ENCODE measurements around the gene ACTG1.

The ACTG1 gene

GRCh38 chr17:81508639-81509206, 3.9 kb downstream of the ACTG1 start:
- peaks cover 39% of the 10 kb centered on the region for H3K36me3 ChIP-seq
- no peaks in the 10 kb centered on the region for H3K9me3 ChIP-seq
- DNase-seq, result no peak
- H3K4me1 ChIP-seq, result no peaks in the 10 kb centered on the region
- no peak overlapping the region for H3K4me3 ChIP-seq (ENCODE audit: low read depth, low read length)
- TF ChIP-seq CTCF (IDR thresholded peaks at IDR 0.05; ENCODE audit: low read depth, low read length), result no peak
- H3K27me3 ChIP-seq, result no peaks in the 10 kb centered on the region

GRCh38 chr17:81503619-81504018, 9.0 kb downstream of the ACTG1 start:
- no peak for DNase-seq
- H3K4me3 ChIP-seq (ENCODE audit: low read depth, low read length), result no peak overlapping the region
- H3K27me3 ChIP-seq, result no peaks in the 10 kb centered on the region
- H3K4me1 ChIP-seq, result no peaks in the 10 kb centered on the region
- H3K36me3 ChIP-seq, result peaks cover 3% of the 10 kb centered on the region
- TF ChIP-seq CTCF (IDR thresholded peaks at IDR 0.05; ENCODE audit: low read depth, low read length), result no peak
- no peaks in the 10 kb centered on the region for H3K9me3 ChIP-seq

GRCh38 chr17:81502471-81503017, 10.1 kb downstream of the ACTG1 start:
- Histone ChIP-seq H3K4me3 (ENCODE audit: low read depth, low read length) (no peak overlapping the region), H3K36me3 (no peaks in the 10 kb centered on the region), H3K4me1 (no peaks in the 10 kb centered on the region), H3K27me3 (no peaks in the 10 kb centered on the region), H3K9me3 (no peaks in the 10 kb centered on the region)
- no peak for DNase-seq
- TF ChIP-seq CTCF (IDR thresholded peaks at IDR 0.05; ENCODE audit: low read depth, low read length), result no peak

- H3K9me3 ChIP-seq, result no peaks in the 10 kb centered on the region
- DNase-seq, result peak; percentile 4
- no peaks in the 10 kb centered on the region for H3K4me1 ChIP-seq
- H3K27me3 ChIP-seq, result no peaks in the 10 kb centered on the region
- H3K36me3 ChIP-seq, result no peaks in the 10 kb centered on the region
- no peak for TF ChIP-seq CTCF (IDR thresholded peaks at IDR 0.05; ENCODE audit: low read depth, low read length)
- no peak overlapping the region for H3K4me3 ChIP-seq (ENCODE audit: low read depth, low read length)
Observed at GRCh38 chr17:81500047-81500446, 12.6 kb downstream of the ACTG1 start.

- no peak overlapping the region for H3K4me3 ChIP-seq (ENCODE audit: low read depth, low read length)
- no peak for TF ChIP-seq CTCF (IDR thresholded peaks at IDR 0.05; ENCODE audit: low read depth, low read length)
- DNase-seq, result peak; percentile 6
- H3K36me3 ChIP-seq, result no peaks in the 10 kb centered on the region
- no peaks in the 10 kb centered on the region for H3K4me1 ChIP-seq
- no peaks in the 10 kb centered on the region for H3K9me3 ChIP-seq
- no peaks in the 10 kb centered on the region for H3K27me3 ChIP-seq
Observed at GRCh38 chr17:81499601-81499970, 13.0 kb downstream of the ACTG1 start.

- Histone ChIP-seq H3K36me3 (no peaks in the 10 kb centered on the region), H3K9me3 (no peaks in the 10 kb centered on the region), H3K4me1 (no peaks in the 10 kb centered on the region), H3K27me3 (no peaks in the 10 kb centered on the region), H3K4me3 (ENCODE audit: low read depth, low read length) (no peak overlapping the region)
- DNase-seq, result no peak
- no peak for TF ChIP-seq CTCF (IDR thresholded peaks at IDR 0.05; ENCODE audit: low read depth, low read length)
Observed at GRCh38 chr17:81498953-81499600, 13.5 kb downstream of the ACTG1 start.

All from BE2C (cell line).